Subcutaneous adipose tissue (tissue), 4 donors: ENCODE results near the gene CD82. TPM values are rescaled to one million over a fixed set of nuclear protein-coding genes. Genes with fewer than 3 reads are reported as not detected.

Source experiments
- total RNA-seq, 4 donors: library from RNA; depleted of rRNA; stranded (reverse); fragments of >200 nt; gene quantifications; one replicate each; pipeline ENCODE4 v1.1.0, GENCODE V29; 2016
- TF ChIP-seq, protein P1 (sequence below): fragments of 450-650 bp; IDR thresholded peaks from one replicate; pipeline ENCODE4 v1.5.1; 2016; ENCODE audit warnings: low read depth, mild to moderate bottlenecking, control low read depth, antibody characterized with exemption, moderate library complexity

The CD82 gene
- total RNA-seq, 4 donors from 2014 or later = 9.0 to 19.4 (median 14.3) TPM

DNA sequence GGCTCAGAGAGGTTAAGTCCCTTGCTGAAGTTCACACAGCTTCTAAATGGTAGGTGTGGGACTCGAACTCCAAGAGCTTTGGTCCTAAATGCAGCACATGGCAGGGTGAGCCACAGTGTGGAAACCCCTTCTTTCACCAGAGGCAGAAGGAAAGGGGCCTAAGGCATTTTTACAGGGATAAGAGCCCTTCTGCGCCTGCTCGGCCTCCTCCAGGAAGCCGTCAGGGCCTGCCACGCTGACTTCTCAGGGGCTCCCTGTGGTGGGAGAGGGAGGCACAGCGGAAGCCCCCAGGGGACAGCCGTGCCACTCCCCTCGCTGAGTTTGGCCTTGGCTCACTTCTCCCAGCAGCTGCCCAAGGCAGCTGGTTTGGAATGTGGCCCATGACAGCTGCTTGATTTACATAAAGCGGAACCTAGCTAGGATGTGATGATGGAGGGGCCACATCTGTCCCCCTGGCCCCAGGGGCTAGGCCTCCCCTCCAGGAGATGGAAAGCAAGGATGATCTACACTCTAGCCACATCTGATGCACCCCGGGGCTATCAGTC lies 35.4 kb downstream of the CD82 start:
- TF ChIP-seq, protein P1, sequence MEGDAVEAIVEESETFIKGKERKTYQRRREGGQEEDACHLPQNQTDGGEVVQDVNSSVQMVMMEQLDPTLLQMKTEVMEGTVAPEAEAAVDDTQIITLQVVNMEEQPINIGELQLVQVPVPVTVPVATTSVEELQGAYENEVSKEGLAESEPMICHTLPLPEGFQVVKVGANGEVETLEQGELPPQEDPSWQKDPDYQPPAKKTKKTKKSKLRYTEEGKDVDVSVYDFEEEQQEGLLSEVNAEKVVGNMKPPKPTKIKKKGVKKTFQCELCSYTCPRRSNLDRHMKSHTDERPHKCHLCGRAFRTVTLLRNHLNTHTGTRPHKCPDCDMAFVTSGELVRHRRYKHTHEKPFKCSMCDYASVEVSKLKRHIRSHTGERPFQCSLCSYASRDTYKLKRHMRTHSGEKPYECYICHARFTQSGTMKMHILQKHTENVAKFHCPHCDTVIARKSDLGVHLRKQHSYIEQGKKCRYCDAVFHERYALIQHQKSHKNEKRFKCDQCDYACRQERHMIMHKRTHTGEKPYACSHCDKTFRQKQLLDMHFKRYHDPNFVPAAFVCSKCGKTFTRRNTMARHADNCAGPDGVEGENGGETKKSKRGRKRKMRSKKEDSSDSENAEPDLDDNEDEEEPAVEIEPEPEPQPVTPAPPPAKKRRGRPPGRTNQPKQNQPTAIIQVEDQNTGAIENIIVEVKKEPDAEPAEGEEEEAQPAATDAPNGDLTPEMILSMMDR = no peak

DNA sequence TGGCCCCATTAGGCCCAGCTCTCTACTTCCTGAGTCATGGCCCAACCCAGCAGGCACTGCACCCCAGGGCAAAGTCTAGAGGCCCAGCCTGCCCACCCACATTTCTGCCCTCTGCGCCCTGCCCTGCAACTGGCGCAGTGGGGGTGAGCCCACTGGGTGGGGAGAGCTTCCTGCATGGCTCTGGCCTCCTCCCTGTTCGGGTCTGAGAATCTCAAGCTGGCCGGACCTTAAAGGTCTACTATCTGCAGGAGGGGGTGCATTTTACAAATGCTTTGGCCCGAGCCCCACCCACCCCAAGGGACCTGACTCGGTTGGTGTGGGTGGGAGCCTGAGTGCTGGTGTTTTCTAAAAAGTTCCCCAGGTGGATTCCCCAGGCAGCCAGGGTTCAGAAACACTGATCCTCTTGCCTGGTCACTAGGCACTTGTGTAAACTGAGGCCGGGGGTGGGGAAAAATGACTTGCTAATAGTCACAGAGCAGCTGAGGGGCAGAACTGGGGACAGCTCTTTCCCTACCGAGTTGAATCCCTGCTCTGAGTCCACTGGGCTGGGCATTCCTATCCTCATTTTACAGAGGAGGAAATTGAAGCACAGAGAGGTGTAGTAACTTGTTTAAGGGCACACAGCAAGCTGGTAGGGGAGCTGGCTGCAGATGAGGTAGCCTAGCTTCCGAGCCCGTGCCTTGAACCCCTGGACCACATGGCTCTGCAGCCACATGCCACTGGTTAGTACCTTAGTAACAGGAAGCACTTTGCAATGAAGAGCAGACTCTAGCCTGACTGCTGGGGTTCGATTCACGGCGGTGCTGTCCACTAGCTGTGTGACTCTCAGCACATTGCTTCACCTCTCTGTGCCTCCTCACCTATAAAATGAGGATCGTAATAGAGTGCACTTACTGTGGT lies 36.3 kb downstream of the CD82 start:
- TF ChIP-seq, protein P1 = no peak

DNA sequence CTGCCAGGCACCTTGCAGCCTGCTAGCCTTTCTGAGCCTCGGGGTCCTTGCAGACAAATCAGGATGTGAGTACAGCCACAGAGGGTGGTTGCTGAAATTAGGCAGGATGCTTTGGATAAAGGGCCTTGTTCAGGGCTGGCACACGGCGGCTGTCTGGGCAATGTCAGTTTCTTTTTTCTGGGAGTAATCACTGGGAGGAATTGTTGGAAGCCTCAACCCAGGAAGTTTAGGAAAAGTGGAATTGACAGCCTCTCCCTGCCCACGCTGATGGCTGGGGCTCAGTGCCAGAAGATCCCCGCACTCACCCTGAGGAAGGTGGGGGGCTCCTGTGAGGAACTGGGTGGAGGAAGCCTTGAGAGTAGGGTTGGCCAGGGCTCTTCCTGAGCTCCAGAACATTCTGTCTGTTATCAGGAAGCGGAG lies 37.4 kb downstream of the CD82 start:
- TF ChIP-seq, protein P1 = no peak

DNA sequence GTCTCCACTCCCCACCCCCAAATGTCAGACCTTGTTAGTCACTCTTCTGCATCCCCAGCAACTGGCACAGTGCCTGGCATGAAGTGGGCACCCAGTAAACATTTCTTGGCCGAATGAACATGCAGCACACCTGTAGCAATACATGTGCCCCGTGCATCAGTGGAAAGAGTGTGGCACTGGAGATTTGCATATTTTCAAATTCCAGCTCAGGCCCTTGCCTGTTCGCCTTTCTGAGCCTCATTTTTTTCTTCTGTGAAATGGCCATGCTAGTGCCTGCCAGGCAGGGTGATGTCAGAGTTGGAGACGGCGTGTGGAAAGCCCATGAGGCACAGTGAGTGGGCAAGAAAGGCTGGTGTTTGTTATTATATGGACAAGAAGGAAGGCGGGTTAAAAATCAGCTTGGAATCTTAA lies 38.7 kb downstream of the CD82 start:
- TF ChIP-seq, protein P1 = no peak

DNA sequence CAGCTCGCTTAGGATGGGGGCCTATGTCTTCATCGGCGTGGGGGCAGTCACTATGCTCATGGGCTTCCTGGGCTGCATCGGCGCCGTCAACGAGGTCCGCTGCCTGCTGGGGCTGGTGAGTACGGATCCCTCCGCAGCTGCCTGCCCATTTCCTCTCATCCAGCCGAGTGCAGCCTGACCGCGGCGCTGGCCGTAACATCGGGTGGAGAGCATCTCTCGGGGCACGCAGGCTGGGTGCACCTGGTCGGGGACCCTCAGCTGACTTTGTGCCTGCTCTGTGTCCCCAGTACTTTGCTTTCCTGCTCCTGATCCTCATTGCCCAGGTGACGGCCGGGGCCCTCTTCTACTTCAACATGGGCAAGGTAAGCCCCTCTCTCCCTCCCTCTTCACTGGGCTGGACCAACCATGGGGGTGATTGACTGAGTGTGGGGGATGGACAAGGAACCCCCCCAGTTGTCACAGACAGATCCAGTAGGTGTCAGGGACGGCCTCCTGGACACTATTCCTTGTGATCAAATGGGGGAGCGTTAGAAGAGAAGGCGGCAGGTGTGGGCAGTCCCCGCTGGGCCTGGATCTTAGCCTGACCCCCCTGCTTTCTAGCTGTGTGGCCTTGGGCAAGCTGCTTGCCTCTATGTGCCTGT lies 39.7 kb downstream of the CD82 start:
- TF ChIP-seq, protein P1 = no peak

DNA sequence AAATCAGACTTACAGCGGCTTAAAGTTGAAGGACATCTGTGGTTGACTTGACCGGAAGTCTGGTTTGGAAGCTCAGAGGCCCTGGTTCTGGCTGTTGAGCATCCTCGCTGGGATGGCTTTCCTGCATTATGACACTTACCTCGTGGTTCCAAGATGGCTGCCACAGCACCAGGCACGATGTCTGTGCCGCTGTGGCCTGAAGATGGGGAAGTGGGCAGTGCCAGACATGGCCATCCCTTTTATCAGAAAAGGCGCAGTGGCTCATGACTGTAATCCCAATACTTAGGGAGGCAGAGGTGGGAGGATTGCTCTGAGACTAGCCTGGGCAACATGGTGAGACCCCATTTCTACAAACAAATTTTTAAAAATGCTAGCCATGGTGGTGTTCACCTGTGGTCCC lies 40.5 kb downstream of the CD82 start:
- TF ChIP-seq, protein P1 = no peak

DNA sequence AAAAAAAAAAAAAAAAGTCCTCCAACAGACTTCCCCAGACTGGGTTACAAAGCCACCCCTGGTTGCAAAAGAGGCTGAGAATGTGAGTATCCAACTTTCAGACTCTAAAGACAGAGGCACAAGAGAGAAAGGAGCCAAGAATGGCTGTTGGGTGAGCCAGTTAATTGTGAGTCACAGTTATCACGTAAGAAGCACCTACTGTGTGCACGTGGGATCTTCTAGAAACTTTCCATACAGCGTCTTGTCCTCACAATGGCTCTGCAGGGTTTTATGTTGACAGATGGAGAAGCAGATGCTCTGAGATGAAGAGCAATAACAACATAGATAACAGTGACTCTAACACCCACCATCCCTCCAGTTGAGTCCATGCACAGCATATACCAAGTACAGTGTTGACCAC lies 41.0 kb downstream of the CD82 start:
- TF ChIP-seq, protein P1 = no peak
